Measurements from ENCODE around the gene VAX1. TPM values are rescaled to one million over a fixed set of nuclear protein-coding genes. Genes with fewer than 3 reads are reported as not detected.
"Not testable (repeated sequence)": the region's sequence is repeated elsewhere in the genome, so short reads cannot be mapped to it uniquely, and the experiment has no call there.

Gene VAX1
- polyA plus RNA-seq, 12 donors, result not detected

- no peak for DNase-seq
Measured at GRCh38 chr10:117136391-117136975, 1.6 kb downstream of the VAX1 start.

GRCh38 chr10:117135480-117136140, 2.5 kb downstream of the VAX1 start:
- DNase-seq, result no peak

DNA sequence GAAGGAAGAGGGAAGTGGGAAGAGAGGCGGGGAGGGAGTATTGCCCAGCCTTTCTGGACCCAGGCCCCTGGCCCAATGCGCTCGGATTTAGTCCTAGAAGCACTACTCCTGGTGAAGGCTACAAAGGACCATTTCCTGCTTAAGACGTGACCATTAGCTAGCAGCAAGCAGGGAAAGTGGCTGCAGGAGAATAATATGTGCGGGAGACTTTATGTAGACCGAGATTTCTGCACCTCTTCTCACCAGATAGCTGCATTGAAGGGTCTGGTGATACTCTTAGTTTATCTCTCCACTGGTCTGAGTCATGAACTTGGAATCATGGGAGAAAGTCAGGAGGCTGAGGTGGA, 3.1 kb downstream of the VAX1 start:
- no peak for DNase-seq

- DNase-seq, result no peak
Measured at GRCh38 chr10:117134306-117135025, 3.6 kb downstream of the VAX1 start.

GRCh38 chr10:117134056-117134305, 4.1 kb downstream of the VAX1 start:
- DNase-seq, result no peak

DNA sequence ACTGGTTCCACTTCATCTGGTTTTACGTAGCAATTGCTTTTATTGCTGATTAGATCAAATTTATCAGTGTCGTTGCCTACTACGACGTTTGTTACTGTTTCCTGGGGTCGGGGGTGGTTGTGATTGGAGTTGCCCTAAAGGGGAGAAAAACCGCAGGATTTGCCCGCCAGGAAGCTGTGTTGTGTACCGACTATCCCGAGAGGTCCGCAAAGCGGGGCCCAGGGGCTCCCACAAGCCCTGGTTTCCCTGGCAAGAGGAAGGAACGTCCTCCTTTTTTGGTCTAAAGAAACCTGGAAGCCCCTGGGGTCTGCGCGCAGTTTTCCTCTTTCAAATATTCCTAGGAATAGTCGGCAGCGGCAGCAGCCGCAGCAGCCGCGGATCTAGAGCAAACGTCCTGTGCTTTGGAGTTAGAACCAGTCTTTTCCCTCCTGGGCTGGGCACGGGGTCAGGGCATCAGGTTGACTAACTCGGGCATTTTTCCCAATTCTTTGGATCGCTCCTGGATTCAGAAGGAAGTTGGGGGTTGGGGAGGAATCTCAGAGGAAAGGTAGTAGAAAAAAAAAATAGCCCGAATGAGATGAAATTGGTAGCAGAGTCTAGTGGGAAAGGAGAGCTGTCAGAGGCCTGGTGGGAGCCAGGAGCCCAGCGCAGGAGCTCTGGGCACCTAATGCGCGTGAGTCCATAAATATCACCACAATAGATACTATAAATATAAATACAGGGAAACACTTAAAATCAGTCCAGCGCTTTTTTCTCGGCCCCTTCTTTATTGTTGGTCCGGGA, 4.6 kb downstream of the VAX1 start:
- no peak for DNase-seq

DNA sequence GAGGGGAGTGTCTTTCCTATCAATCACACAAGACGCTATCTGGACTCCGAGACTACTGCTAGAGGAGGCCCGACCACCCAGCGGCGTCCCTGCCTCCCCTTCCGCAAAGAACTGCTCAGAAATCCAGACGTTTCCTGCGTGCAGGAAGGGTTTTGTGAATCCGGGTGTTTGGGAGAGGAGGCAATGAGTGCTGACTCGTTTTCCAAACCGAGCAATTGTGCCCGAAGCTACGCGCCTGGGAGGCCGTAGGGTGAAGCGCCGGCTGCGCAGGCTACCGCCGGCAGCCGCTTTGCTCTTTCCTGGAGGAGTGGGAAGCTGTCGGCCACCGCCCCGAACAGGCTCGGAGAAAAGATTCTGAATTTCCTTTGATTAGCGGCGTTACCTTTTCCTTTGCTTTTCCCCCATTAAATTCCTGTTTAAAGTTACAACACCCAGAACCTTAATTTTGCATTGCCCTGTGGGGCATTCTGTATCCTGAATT, 5.3 kb downstream of the VAX1 start:
- DNase-seq, result no peak

- DNase-seq, result no peak
Measured at GRCh38 chr10:117131376-117132327, 6.4 kb downstream of the VAX1 start.

GRCh38 chr10:117130862-117131375, 7.2 kb downstream of the VAX1 start:
- no peak for DNase-seq

DNA sequence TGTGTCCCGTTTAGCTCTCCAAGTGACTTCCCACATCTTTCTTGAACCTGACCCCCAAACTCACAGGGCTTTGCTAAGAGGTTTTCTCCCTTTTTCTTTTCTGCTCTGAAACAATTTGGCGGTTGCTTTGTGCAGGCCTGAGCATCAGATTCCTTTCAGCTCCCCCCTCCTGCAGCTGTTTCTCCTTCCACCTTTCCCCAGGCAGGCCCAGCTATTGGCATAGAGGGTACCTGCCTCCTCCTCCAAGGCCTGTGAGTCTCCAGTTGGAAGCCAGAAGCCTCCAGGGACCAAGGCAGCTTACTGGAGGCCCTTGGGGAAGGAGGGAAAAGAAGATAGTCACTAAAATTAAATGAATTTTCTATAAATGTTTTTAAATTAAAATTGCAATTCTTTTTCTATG, 7.7 kb downstream of the VAX1 start:
- DNase-seq, result no peak

DNA sequence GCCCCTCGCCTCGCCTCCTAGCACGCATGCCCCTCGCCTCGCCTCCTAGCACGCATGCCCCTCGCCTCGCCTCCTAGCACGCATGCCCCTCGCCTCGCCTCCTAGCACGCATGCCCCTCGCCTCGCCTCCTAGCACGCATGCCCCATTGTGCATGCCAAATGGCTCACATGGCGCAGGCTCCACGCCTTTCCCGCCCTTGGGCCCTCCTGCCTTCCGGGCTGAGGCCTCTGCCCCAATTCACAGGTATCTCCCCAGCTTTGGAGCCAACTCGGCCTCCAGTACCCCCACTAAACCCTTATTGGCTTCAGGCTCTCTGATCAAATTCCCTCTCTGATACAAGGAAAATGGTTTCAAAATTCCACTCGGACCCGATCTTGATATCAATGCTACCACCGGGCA, 11.4 kb downstream of the VAX1 start:
- not testable (repeated sequence) for DNase-seq

DNA sequence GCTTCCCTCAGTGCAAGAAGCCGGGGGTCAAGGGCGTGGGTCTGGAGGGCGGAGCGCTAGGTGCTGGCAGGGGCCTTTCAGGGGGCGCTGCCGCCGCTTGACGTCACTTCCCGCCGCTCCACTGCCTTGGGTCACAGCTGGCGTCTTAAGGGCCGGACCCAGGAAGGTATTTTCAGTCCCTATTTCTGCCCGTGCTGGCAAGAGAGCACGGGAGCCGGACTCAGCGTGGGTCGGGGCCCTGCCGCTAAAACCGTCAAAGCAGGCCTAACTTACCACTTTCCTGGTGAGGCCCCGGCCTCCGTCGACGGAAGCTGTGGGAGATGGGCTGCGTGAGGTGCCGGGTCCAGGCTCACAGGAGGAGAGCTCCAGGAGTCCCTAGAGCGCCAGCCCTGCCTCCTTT, 12.0 kb downstream of the VAX1 start:
- no peak for DNase-seq

GRCh38 chr10:117112220-117112619, 25.9 kb downstream of the VAX1 start:
- no peak for DNase-seq

DNA sequence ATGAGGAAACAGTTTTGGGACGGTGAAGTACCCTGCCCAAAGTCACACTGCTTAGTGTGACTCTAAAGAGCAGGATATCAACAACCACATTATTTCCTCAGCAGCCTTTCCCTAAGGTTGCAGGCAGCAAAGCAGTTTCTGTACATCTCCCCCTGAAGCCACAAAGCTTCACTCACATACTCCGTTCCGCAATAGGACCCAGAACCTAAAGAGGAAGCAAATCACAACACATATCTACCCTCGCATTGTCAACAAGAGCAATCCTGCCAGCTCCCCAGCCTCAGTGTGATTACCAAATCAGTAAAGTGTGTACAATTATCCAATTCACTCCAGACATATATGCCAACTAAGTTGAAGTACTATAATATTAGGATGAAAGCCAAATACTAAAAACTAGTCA, 30.8 kb downstream of the VAX1 start:
- no peak for DNase-seq

DNA sequence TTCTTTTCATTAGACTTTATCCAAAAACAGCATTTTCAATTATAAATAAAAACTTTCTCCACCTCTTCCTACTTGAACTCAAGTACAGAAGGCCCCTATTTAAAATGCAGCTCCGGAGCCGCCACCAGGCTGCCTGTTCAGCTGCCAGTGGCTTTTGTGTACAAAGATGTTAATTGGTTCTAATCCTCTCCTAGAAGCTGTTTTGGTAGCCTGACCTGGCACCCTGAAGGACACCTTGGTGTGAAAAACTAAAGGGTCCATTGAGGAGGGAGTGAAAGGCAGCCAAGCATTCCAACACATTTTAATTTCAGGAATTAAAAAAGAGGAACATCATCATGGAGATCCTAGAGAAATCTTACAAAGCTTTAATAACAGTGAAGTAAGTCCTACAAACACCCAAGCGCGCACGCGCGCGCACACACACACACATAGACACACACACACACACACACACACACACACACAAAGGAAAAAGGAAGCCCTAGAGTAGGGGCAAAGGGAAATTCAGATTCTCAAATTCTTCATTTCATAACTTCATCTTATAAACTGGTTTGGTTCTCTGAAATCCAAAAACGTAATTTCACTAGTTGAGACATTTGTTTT, 41.4 kb downstream of the VAX1 start:
- DNase-seq, result no peak

DNA sequence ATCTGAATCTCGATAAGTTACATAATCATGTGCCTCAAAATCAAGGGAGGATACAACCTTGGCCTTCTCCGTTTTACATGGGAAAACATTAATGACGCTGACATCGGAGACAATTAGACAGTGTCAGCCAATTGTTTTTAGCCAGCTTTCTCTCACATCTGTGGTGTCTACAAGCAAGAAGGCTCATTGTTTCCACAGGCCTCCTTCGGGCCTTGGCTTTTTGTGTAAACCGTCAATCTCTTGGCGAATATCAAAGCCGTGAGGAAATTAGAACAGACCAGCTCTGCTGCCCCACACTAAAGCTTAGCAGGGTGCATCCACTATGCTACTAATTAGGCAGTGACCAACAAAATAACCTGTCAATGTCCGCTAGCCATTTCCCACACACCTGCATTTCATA, 43.2 kb downstream of the VAX1 start:
- DNase-seq, result no peak

- DNase-seq, result no peak
Measured at GRCh38 chr10:117092386-117092785, 45.7 kb downstream of the VAX1 start.

- DNase-seq, result no peak
Measured at GRCh38 chr10:117090834-117091233, 47.2 kb downstream of the VAX1 start.

DNA sequence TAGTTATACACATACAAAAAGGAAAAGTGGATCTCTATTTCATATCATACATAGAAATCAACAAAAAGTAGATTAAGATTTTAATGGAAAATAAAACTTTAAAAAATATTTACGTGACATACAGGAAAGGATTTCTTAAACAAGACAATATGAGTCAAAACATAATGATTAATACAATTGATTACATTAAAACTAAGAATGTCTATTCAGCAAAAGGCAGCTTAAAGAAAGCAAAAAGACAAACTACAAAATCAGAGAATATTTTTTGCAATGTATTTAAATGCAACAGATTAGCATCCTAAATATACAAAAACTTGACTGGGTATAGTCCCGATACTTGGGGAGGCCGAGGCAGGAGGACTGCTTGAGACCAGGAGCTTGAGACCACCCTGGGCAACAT, 50.5 kb downstream of the VAX1 start:
- DNase-seq, result no peak

GRCh38 chr10:117086546-117086945, 51.5 kb downstream of the VAX1 start:
- DNase-seq, result no peak
